Measurements from ENCODE around the gene CGREF1.

DNA sequence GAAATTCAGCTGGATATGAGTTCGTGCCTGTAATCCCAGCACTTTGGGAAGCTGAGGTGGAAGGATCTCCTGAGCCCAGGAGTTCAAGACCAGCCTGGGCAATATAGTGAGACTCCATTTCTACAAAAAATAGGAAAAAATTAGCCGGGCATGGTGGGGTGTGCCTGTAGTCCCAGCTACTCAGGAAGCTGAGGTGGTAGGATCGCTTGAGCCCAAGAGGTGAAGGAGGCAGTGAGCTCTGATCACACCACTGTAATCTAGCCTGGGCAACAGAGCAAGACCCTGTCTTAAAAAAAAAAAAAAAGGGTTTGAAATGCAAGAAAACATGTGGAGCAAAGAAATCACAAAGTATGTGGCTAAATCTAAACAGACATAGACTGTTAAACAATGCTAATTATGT lies 9.8 kb downstream of the CGREF1 start:
- TF ChIP-seq, protein P1, sequence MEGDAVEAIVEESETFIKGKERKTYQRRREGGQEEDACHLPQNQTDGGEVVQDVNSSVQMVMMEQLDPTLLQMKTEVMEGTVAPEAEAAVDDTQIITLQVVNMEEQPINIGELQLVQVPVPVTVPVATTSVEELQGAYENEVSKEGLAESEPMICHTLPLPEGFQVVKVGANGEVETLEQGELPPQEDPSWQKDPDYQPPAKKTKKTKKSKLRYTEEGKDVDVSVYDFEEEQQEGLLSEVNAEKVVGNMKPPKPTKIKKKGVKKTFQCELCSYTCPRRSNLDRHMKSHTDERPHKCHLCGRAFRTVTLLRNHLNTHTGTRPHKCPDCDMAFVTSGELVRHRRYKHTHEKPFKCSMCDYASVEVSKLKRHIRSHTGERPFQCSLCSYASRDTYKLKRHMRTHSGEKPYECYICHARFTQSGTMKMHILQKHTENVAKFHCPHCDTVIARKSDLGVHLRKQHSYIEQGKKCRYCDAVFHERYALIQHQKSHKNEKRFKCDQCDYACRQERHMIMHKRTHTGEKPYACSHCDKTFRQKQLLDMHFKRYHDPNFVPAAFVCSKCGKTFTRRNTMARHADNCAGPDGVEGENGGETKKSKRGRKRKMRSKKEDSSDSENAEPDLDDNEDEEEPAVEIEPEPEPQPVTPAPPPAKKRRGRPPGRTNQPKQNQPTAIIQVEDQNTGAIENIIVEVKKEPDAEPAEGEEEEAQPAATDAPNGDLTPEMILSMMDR (IDR thresholded peaks at IDR 0.05; ENCODE audit: borderline replicate concordance, extremely low read depth, low read length, poor library complexity, severe bottlenecking) = no peak
- TF ChIP-seq EZH2 (IDR thresholded peaks at IDR 0.05; ENCODE audit: borderline replicate concordance, low read depth, low read length, severe bottlenecking) = no peak

Data from DND-41 (cell line).